Activated CD4-positive, alpha-beta T cell treated with anti-CD3 and anti-CD28 coated beads, Interleukin-2, amount 10 ng/mL, durations not matched to agents 7 days and 5 days (primary cell): ENCODE measurements around the gene CEP104. TPM values are rescaled to one million over a fixed set of nuclear protein-coding genes. Genes with fewer than 3 reads are reported as not detected.
"Not testable (repeated sequence)": the region's sequence is repeated elsewhere in the genome, so short reads cannot be mapped to it uniquely, and the experiment has no call there.

Experiments
- CTCF ChIA-PET: fragments of 350-600 bp; sonication (Branson Sonifier 250); formaldehyde crosslinking; loops from one replicate; lab custom pipeline; 2021; ENCODE audit warnings: antibody characterized with exemption; lab: Charles Lee
- POLR2A ChIA-PET: fragments of 350-600 bp; sonication (Branson Sonifier 250); formaldehyde crosslinking; loops from one replicate; lab custom pipeline; 2021; ENCODE audit warnings: antibody characterized with exemption; lab: Charles Lee
- DNase-seq: peaks from one replicate; pipeline ENCODE4 v3.0.0-alpha.2; 2020
- H3K27ac Mint-ChIP-seq: one replicate; pipeline ENCODE4 v1.8.0; 2021; ENCODE audit warnings: mild to moderate bottlenecking, moderate library complexity, mixed read lengths
- H3K27me3 Mint-ChIP-seq: one replicate; pipeline ENCODE4 v1.8.0; 2021; ENCODE audit warnings: mixed read lengths
- H3K36me3 Mint-ChIP-seq: one replicate; pipeline ENCODE4 v1.8.0; 2021; ENCODE audit warnings: low read depth, mixed read lengths
- H3K4me1 Mint-ChIP-seq: one replicate; pipeline ENCODE4 v1.8.0; 2021; ENCODE audit warnings: mixed read lengths
- H3K4me3 Mint-ChIP-seq: one replicate; pipeline ENCODE4 v1.8.0; 2021; ENCODE audit warnings: mild to moderate bottlenecking, moderate library complexity, mixed read lengths
- H3K9me3 Mint-ChIP-seq: one replicate; pipeline ENCODE4 v1.8.0; 2021; ENCODE audit warnings: mixed read lengths
- total RNA-seq, 2 experiments: library from RNA; stranded (reverse); gene quantifications; one replicate each; pipeline ENCODE4 v1.2.3, GENCODE V29; 2021

The CEP104 gene
- total RNA-seq, 2 experiments from 2014 or later, result 43.8 to 50.1 TPM

DNA sequence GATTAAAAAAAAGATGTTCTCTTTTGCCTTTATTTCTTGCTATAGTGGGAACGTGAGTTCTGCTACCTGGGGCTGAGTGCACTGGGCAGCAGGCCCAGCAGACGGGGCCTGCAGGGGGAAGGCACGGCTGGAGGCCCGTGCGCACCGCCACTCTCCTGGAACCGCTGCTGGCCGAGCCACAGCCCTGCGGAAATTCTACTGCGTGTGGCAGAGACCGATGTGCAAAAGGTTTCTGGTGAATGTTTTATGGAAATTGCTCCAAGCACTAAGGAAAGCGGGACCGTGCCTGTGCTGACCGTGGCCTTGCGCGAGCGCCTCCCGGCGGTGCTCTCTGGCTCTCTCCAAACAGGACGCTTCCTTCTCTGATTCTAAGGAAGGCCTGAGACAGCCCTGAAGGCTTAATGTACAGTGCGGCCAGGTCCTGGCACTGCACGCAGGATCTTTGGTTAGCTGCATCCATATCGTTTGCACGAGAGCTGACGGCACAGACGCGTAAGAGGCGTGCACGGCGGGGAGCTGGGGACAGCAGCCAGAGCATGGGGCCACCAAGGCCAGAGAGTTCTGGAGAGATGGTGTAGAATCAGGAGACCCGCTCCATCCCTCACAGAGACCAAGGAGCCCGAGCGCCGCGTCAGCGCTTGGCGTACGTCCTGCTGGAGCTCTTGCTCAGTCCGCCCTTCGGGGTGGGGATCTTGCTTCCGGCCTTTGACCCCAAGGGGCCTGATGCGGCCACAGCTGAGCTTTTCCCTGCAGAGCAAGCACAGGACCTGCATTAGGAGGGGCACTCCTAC, 42.0 kb downstream of the CEP104 start:
- ChIA-PET CTCF (no interaction called here), POLR2A (no interaction called here)
- DNase-seq, result no peak
- H3K4me3 Mint-ChIP-seq, result no peak overlapping the region
- no peak overlapping the region for H3K27ac Mint-ChIP-seq
- H3K36me3 Mint-ChIP-seq, result peaks cover 2% of the 10 kb centered on the region
- no peaks in the 10 kb centered on the region for H3K9me3 Mint-ChIP-seq
- no peaks in the 10 kb centered on the region for H3K27me3 Mint-ChIP-seq
- H3K4me1 Mint-ChIP-seq, result no peaks in the 10 kb centered on the region

DNA sequence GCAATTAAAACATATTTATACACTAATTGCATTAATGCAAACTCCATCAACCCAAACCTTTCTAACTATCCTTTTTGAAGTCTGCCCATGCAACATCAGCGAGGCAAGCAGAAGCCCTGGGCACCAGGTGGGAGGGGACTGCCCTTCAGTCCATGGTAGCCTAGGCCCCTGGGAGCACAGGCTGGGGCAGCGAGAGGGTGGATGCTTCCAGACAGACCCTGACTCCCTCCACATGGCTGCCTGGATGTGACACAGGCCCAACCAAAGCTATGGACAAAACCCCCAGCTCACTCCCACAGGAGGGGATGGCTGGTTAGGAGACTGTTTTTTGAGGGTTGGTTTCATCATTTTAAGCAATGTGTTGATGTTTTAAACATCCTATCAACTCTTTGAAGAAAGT, 42.9 kb downstream of the CEP104 start:
- H3K36me3 Mint-ChIP-seq, result no peaks in the 10 kb centered on the region
- H3K4me3 Mint-ChIP-seq, result no peak overlapping the region
- POLR2A ChIA-PET, result no interaction called here
- H3K4me1 Mint-ChIP-seq, result no peaks in the 10 kb centered on the region
- H3K27ac Mint-ChIP-seq, result no peak overlapping the region
- H3K9me3 Mint-ChIP-seq, result no peaks in the 10 kb centered on the region
- DNase-seq, result no peak
- CTCF ChIA-PET, result no interaction called here
- no peaks in the 10 kb centered on the region for H3K27me3 Mint-ChIP-seq

DNA sequence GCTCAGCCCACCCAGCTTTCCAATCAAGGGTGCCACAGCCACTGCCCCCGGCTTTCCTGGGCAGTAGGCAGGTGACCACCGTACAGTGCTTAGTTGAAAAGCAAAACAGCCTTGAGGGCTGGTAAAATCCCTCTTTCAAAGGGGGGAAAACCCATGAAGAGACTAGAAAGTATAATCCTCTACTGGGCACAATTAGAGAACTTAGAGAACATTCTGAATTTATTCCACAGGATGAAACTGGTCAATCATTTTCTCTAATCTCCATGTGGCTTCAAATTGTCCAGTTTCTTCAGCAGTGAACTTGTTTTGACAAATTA, 45.5 kb downstream of the CEP104 start:
- DNase-seq, result no peak
- no peaks in the 10 kb centered on the region for H3K27me3 Mint-ChIP-seq
- no peak overlapping the region for H3K27ac Mint-ChIP-seq
- H3K9me3 Mint-ChIP-seq, result peaks cover 4% of the 10 kb centered on the region
- POLR2A ChIA-PET, result no interaction called here
- CTCF ChIA-PET, result no interaction called here
- H3K36me3 Mint-ChIP-seq, result no peaks in the 10 kb centered on the region
- no peak overlapping the region for H3K4me3 Mint-ChIP-seq
- no peaks in the 10 kb centered on the region for H3K4me1 Mint-ChIP-seq

GRCh38 chr1:3810149-3810761, 46.8 kb downstream of the CEP104 start:
- DNase-seq, H3K4me1 Mint-ChIP-seq, H3K9me3 Mint-ChIP-seq, H3K27me3 Mint-ChIP-seq, POLR2A ChIA-PET, H3K4me3 Mint-ChIP-seq, H3K27ac Mint-ChIP-seq, H3K36me3 Mint-ChIP-seq, CTCF ChIA-PET: not testable (repeated sequence)

GRCh38 chr1:3809680-3810079, 47.3 kb downstream of the CEP104 start:
- H3K9me3 Mint-ChIP-seq, result peaks cover 4% of the 10 kb centered on the region
- POLR2A ChIA-PET, result no interaction called here
- DNase-seq, result no peak
- H3K4me3 Mint-ChIP-seq, result no peak overlapping the region
- no peak overlapping the region for H3K27ac Mint-ChIP-seq
- peaks cover under 1% of the 10 kb centered on the region for H3K27me3 Mint-ChIP-seq
- H3K4me1 Mint-ChIP-seq, result no peaks in the 10 kb centered on the region
- no peaks in the 10 kb centered on the region for H3K36me3 Mint-ChIP-seq
- CTCF ChIA-PET, result no interaction called here

- H3K27me3 Mint-ChIP-seq, result peaks cover 2% of the 10 kb centered on the region
- DNase-seq, result no peak
- no peak overlapping the region for H3K27ac Mint-ChIP-seq
- H3K9me3 Mint-ChIP-seq, result peaks cover 4% of the 10 kb centered on the region
- no peak overlapping the region for H3K4me3 Mint-ChIP-seq
- POLR2A ChIA-PET, result no interaction called here
- no peaks in the 10 kb centered on the region for H3K4me1 Mint-ChIP-seq
- H3K36me3 Mint-ChIP-seq, result no peaks in the 10 kb centered on the region
- CTCF ChIA-PET, result no interaction called here
Observed at GRCh38 chr1:3807769-3808168, 49.2 kb downstream of the CEP104 start.

- ChIA-PET POLR2A (no interaction called here), CTCF (interaction anchor here (0.6 kb wide), 1 partner anchor 117 kb away, joined by 4 read pairs; no protein-coding TSS in a partner anchor)
- Mint-ChIP-seq H3K4me1 (peaks cover 5% of the 10 kb centered on the region), H3K27me3 (peaks cover 12% of the 10 kb centered on the region), H3K4me3 (no peak overlapping the region), H3K36me3 (no peaks in the 10 kb centered on the region), H3K9me3 (peaks cover 4% of the 10 kb centered on the region), H3K27ac (no peak overlapping the region)
- DNase-seq, result no peak
Observed at GRCh38 chr1:3805038-3805437, 52.0 kb downstream of the CEP104 start.

DNA sequence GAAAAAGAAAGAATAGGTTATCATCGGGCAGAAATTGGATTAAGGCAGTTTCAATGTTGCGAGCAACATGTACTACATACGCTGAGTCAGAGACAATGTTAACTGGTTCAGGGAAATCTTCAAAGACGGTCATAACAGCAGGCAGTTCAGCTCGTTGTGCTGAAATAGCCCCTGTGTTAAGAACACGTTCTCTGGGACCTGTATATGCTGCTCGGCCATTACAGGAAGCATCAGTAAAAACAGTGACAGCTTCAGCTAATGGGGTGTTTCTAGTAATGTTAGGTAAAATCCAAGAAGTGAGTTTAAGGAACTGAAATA, 52.4 kb downstream of the CEP104 start:
- H3K27ac Mint-ChIP-seq, H3K4me3 Mint-ChIP-seq, H3K4me1 Mint-ChIP-seq, H3K9me3 Mint-ChIP-seq, POLR2A ChIA-PET, DNase-seq, H3K36me3 Mint-ChIP-seq: not testable (repeated sequence)
- H3K27me3 Mint-ChIP-seq, result peaks cover 12% of the 10 kb centered on the region
- CTCF ChIA-PET, result interaction anchor here (0.6 to 1.2 kb wide), 2 partner anchors 11 to 118 kb away, joined by 3 to 4 read pairs; no protein-coding TSS in a partner anchor

DNA sequence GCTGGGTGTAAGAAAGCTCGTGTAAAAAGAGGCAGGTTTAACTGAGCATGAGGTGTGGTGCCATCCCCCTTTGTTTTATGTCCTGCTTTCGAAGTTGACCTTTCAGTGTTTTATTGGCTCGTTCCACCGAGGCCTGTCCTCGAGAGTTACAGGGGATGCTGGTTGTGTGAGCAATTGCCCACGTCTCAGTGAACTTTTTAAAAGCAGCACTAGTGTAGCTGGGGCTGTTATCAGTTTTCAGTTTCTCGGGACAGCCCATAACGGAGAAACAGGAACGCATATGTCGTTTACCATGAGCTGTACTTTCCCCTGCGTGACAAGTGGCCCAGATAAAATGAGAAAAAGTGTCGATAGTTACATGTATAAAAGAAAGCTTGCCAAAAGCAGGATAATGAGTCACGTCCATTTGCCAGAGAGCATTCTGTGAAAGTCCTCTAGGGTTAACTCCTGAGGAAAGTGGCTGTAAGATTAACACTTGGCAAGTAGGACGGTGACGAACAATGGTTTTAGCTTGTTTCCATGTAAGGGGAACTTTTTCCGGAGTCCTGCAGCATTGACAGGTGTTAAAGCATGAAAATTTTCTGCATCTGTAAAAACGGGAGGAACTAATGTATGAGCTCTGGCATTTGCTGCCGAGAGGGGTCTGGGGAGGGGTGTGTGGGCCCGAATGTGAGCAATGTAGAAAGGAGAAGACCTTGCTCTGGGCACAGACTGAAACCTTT, 52.9 kb downstream of the CEP104 start:
- DNase-seq, result no peak
- H3K27me3 Mint-ChIP-seq, result peaks cover 12% of the 10 kb centered on the region
- POLR2A ChIA-PET, result no interaction called here
- peaks cover 5% of the 10 kb centered on the region for H3K4me1 Mint-ChIP-seq
- H3K4me3 Mint-ChIP-seq, result no peak overlapping the region
- CTCF ChIA-PET, result interaction anchor here (0.5 to 1.2 kb wide), 4 partner anchors 10 to 1872 kb away, joined by 3 to 4 read pairs (median 4); no protein-coding TSS in a partner anchor
- H3K27ac Mint-ChIP-seq, result no peak overlapping the region
- H3K9me3 Mint-ChIP-seq, result peaks cover 4% of the 10 kb centered on the region
- H3K36me3 Mint-ChIP-seq, result no peaks in the 10 kb centered on the region

DNA sequence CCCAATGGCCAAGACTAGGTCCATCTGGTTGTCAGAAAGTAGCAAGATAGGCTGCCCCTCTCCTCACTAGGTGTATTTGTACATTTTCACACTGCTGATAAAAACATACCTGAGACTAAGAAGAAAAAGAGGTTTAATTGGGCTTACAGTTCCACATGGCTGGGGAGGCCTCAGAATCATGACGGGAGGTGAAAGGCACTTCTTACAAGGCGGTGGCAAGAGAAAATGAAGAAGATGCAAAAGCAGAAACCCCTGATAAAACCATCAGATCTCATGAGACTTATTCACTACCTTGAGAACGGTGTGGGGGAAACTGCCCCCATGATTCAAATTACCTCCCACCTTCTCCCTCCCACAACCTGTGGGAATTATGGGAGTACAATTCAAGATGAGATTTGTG, 56.2 kb downstream of the CEP104 start:
- DNase-seq, H3K27ac Mint-ChIP-seq, POLR2A ChIA-PET, CTCF ChIA-PET, H3K9me3 Mint-ChIP-seq, H3K4me3 Mint-ChIP-seq, H3K36me3 Mint-ChIP-seq: not testable (repeated sequence)
- H3K27me3 Mint-ChIP-seq, result peaks cover 12% of the 10 kb centered on the region
- H3K4me1 Mint-ChIP-seq, result peaks cover 17% of the 10 kb centered on the region

DNA sequence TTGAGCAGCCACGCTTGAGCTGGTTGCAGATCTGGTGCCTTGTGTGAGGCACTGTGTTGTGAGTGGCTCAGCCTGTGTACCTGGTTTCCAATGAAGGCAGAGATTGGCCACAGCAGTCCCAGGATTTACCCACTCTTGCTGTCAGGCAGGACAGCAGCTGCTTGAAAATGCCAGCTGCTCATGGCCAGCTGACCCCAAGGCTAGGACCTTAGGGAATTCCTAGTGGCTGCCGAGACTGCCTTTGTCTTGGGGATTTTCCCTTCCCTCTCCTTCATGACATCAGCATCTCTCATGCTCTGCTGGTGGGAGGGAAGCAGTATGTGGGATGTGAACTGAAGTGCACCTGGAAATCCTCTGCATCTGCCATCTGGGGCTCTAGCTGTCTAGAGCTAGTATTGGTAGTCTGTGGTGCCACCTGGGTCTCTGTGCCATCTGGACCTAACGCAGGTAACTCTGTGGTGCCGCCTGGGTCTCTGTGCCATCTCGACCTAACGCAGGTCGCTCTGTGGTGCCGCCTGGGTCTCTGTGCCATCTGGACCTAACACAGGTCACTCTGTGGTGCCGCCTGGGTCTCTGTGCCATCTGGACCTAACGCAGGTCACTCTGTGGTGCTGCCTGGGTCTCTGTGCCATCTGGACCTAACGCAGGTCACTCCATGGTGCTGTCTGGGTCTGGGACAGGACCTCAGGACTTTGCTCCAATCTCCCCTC, 56.9 kb downstream of the CEP104 start:
- Mint-ChIP-seq H3K4me3 (no peak overlapping the region), H3K36me3 (peaks cover 4% of the 10 kb centered on the region), H3K27me3 (peaks cover 12% of the 10 kb centered on the region), H3K9me3 (no peaks in the 10 kb centered on the region), H3K4me1 (peaks cover 21% of the 10 kb centered on the region), H3K27ac (no peak overlapping the region)
- CTCF ChIA-PET, result interaction anchor here (0.8 to 1.6 kb wide), 3 partner anchors 9 to 103 kb away, joined by 3 to 6 read pairs (median 5); no protein-coding TSS in a partner anchor
- POLR2A ChIA-PET, result no interaction called here
- DNase-seq, result no peak

DNA sequence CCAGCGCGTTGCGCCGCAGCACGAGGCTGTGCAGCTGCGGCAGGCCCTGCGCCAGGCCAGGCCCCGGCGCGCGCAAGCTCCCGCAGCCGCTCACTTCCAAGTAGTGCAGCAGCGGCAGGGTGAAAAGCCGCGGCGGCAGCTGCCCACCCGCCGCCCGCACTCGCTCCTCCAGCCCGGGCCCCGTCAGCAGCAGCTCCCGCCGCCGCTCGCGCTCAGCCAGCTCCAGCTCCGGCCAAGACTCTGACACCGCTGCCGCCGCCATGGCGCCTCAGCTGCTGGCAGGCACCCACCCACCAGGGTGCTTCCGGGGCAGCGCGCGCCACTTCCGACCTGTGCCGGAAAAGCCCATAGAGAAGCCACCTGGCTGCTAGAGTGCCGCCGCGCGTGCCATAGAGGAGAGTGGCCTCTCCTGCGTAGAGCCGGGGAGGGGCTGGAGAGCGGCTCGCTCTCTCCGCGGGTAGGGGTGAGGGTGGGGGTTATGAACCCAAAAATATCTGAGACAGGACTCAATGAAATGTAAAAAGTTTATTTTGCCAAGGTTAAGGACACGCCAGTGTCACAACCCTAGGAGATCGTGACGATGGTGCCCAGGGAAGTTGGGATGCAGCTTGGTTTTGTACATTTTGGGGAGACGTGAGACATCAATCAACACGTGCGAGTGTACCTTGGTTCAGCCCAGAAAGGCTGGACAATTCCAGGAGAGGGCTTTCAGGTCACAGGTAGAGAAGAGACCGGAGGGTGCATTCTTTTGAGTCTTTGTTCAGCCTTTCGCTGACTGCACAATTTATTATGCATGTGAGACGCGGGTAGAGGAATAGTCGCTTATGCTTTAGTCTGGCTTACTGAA, 60.6 kb downstream of the CEP104 start, which contains the start of gene LRRC47:
Gene LRRC47 (minus strand): TSS at position 284 of the 847 bp plus-strand sequence. CDS start 22 bp downstream, at position 262.
- Mint-ChIP-seq H3K4me3 (peak within 1 kb of the TSS; percentile 88), H3K4me1 (peaks cover 48% of the 10 kb centered on the region), H3K9me3 (no peaks in the 10 kb centered on the region), H3K27ac (peak within 1 kb of the TSS; percentile 96), H3K27me3 (peaks cover 2% of the 10 kb centered on the region), H3K36me3 (peaks cover 8% of the 10 kb centered on the region)
- CTCF ChIA-PET, result interaction anchor here (0.8 to 5.9 kb wide), 3 partner anchors 9 to 100 kb away, joined by 3 to 29 read pairs (median 4); no protein-coding TSS in a partner anchor
- DNase-seq, result peak; percentile 96
- POLR2A ChIA-PET, result interaction anchor here (0.6 kb wide), 1 partner anchor 13 kb away, joined by 5 read pairs; no protein-coding TSS in a partner anchor
